Thyroid gland (tissue), 4 donors: ENCODE measurements around the gene CCT4. TPM values are rescaled to one million over a fixed set of nuclear protein-coding genes. Genes with fewer than 3 reads are reported as not detected.
"Not testable (repeated sequence)": the region's sequence is repeated elsewhere in the genome, so short reads cannot be mapped to it uniquely, and the experiment has no call there.

Source experiments
- DNase-seq, 2 donors: peaks; one replicate each; pipeline ENCODE4 v3.0.0-alpha.2; 2019
- H3K27ac ChIP-seq, 3 donors: fragments of 200-600 bp; sonication (generic); 1 replicate in 2 of 3; 2 replicates in 1 of 3; pipeline ENCODE4 v1.5.1; 2016 to 2019; ENCODE audit warnings: mild to moderate bottlenecking in 1 of 3, moderate library complexity in 1 of 3
- H3K27me3 ChIP-seq: fragments of 200-600 bp; sonication (generic); one replicate; pipeline ENCODE4 v1.5.1; 2019
- H3K36me3 ChIP-seq, 2 donors: fragments of 200-600 bp; sonication (generic); one replicate each; pipeline ENCODE4 v1.5.1; 2016 to 2019
- H3K4me1 ChIP-seq, 2 donors: fragments of 200-600 bp; sonication (generic); one replicate each; pipeline ENCODE4 v1.5.1; 2017 to 2019
- H3K4me3 ChIP-seq, 3 donors: fragments of 200-600 bp; sonication (generic); replicated peaks in 1 of 3; 1 replicate in 2 of 3; 2 replicates in 1 of 3; pipeline ENCODE4 v1.5.1; 2016; ENCODE audit warnings: mild to moderate bottlenecking in 1 of 3
- H3K9me3 ChIP-seq: fragments of 200-600 bp; sonication (generic); one replicate; pipeline ENCODE4 v1.5.1; 2017
- POLR2A ChIP-seq, 2 donors: fragments of 450-650 bp; IDR thresholded peaks; one replicate each; pipeline ENCODE4 v1.6.1; 2017; ENCODE audit warnings: antibody characterized with exemption in 2 of 2, mild to moderate bottlenecking in 2 of 2, moderate library complexity in 1 of 2
- WGBS, 2 donors: methylation state at CpG; one replicate each; pipeline ENCODE4 v1.1.5; 2017; 5-methylcytosine and 5-hydroxymethylcytosine counted together
- intact Hi-C: fragments of 100-400 bp; cut with DNase I; formaldehyde crosslinking; loops from one replicate; pipeline ENCODE4 v1.15.1; 2023
- total RNA-seq, 4 donors: library from RNA; depleted of rRNA; stranded (reverse); fragments of >200 nt; gene quantifications; one replicate each; pipeline ENCODE4 v1.2.3, GENCODE V29; 2016
- TF ChIP-seq, protein P1 (sequence below), 6 experiments: fragments of 200-600 bp in 3 of 6; fragments of 450-650 bp in 3 of 6; sonication (generic) in 3 of 6; IDR thresholded peaks; one replicate each; pipeline ENCODE4 v1.5.1; 2016 to 2019; ENCODE audit warnings: antibody characterized with exemption in 6 of 6, mild to moderate bottlenecking in 2 of 6, inconsistent platforms in 1 of 6, moderate library complexity in 1 of 6

Gene CCT4
- total RNA-seq, 4 donors from 2014 or later, result 84.4 to 96.5 (median 88.7) TPM

DNA sequence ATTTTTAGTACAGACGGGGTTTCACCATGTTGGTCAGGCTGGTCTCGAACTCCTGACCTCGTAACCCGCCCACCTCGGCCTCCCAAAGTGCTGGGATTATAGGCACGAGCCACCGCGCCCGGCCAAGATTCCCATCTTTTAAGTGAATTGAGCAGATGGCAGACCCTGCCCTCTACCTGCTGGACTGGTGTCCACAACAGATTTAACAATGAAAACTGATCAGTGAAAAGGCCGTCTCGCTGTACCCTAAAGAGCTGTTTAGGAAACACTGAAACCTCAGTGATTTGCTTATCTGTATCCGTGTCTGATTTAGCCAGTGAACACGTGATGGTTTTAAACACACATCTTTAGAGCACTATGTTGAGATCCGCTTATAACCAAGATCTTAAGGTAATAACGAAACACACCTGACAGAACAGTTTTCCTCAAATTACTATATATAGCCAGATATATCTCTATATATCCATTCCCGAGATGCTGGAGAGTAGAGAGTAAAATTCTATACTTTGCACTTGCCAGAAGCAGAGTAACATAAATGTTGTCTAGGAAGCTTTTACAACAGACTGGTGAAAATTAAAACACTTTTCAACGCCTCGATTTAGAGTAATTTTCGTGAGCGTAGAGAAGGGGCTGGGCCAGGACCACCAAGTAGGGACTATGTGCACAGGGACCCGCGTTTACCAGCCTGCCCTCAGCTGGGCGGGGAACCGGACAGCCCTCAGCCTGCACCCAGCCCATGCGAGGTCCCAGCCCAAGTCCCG is 35.2 kb downstream of the CCT4 start:
- H3K36me3 ChIP-seq, result no peaks in the 10 kb centered on the region
- no peaks in the 10 kb centered on the region for H3K27me3 ChIP-seq
- H3K27ac ChIP-seq, result peak overlapping the region; percentile 62 to 91 (median 83)
- H3K4me3 ChIP-seq, result peak overlapping the region; percentile 35 to 73 (median 48)
- peaks cover 10% of the 10 kb centered on the region in 2 donors for H3K4me1 ChIP-seq
- intact Hi-C loops, result no loop called here
- 23 to 28% methylated on average over 22 to 25 of the region's 26 CpGs for WGBS, 2 donors
- DNase-seq, result peak; percentile 78 to 79
- H3K9me3 ChIP-seq, result no peaks in the 10 kb centered on the region
- TF ChIP-seq, protein P1, sequence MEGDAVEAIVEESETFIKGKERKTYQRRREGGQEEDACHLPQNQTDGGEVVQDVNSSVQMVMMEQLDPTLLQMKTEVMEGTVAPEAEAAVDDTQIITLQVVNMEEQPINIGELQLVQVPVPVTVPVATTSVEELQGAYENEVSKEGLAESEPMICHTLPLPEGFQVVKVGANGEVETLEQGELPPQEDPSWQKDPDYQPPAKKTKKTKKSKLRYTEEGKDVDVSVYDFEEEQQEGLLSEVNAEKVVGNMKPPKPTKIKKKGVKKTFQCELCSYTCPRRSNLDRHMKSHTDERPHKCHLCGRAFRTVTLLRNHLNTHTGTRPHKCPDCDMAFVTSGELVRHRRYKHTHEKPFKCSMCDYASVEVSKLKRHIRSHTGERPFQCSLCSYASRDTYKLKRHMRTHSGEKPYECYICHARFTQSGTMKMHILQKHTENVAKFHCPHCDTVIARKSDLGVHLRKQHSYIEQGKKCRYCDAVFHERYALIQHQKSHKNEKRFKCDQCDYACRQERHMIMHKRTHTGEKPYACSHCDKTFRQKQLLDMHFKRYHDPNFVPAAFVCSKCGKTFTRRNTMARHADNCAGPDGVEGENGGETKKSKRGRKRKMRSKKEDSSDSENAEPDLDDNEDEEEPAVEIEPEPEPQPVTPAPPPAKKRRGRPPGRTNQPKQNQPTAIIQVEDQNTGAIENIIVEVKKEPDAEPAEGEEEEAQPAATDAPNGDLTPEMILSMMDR (IDR thresholded peaks at IDR 0.05), result peak in 2 of 6 experiments; percentile 15 to 18
- TF ChIP-seq POLR2A (IDR thresholded peaks at IDR 0.05), result no peak

DNA sequence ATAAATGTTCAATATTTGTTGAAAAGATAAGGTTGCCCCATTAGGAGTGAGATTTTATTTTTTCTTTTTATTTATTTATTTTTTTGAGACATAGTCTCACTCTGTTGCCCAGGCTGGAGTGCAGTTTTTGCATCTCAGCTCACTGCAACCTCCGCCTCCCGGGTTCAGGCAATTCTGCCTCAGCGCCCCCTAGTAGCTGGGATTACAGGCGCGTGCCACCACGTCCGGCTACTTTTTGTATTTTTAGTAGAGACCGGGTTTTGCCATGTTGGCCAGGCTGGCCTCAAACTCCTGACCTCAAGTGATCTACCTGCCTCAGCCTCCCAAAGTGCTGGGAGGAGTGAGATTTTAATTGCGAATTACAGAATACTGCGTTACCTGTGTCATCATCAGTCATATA is 37.2 kb downstream of the CCT4 start:
- H3K4me3 ChIP-seq, H3K9me3 ChIP-seq, H3K27me3 ChIP-seq, DNase-seq, H3K27ac ChIP-seq, intact Hi-C loops, H3K36me3 ChIP-seq: not testable (repeated sequence)
- peaks cover 10% of the 10 kb centered on the region in 2 donors for H3K4me1 ChIP-seq
- whole genome bisulfite sequencing, 2 donors, result 94 to 96% methylated on average over 10 of the region's 10 CpGs

DNA sequence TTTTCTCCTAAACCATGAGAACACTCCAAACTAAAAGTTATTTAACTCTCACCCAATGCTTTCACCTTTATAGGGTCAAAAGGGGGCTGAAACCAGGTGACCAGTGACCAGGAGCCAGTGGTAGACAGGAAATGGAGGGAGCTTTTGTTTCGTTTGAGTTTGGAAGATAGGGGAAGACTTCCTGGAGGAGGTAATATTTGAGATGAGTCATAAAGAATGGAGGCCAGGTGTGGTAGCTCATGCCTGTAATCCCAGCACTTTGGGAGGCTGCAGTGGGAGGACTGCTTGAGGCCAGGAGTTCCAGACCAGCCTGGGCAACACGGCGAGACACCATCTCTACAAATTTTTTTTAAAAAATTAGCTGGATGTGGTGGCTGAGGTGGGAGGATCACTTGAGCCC is 43.1 kb downstream of the CCT4 start:
- intact Hi-C loops, result no loop called here
- Histone ChIP-seq H3K27ac (no peak overlapping the region), H3K9me3 (no peaks in the 10 kb centered on the region), H3K27me3 (no peaks in the 10 kb centered on the region), H3K4me3 (no peak overlapping the region), H3K36me3 (no peaks in the 10 kb centered on the region), H3K4me1 (no peaks in the 10 kb centered on the region)
- no peak for DNase-seq
- WGBS, 2 donors, result 91 to 92% methylated on average over 3 of the region's 3 CpGs
- no peak for TF ChIP-seq POLR2A (IDR thresholded peaks at IDR 0.05)
- TF ChIP-seq, protein P1 (IDR thresholded peaks at IDR 0.05), result no peak

DNA sequence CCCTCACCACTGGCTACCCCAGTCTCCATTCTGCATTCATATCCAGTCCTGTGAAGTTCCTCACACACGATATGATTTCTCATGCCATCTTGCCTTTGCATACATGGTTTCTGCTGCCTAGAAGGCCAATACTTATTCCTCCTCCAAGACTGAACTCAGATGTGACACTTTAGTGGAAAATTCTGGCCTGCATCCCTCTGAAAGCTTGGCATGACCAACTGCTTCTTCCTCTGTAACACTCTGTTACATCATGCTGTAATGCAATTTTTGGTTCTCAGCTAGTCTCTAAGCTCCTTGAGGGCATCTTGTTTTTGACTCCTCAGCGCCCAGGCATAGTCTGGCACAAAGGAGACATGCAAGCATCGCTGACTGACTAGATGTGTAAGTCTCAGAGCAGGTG is 47.2 kb downstream of the CCT4 start:
- no peaks in the 10 kb centered on the region for H3K4me1 ChIP-seq
- no peaks in the 10 kb centered on the region for H3K9me3 ChIP-seq
- 94 to 95% methylated on average over 3 of the region's 3 CpGs for WGBS, 2 donors
- no peak overlapping the region for H3K4me3 ChIP-seq
- H3K36me3 ChIP-seq, result no peaks in the 10 kb centered on the region
- intact Hi-C loops, result no loop called here
- H3K27ac ChIP-seq, result no peak overlapping the region
- no peaks in the 10 kb centered on the region for H3K27me3 ChIP-seq
- DNase-seq, result no peak
- TF ChIP-seq, protein P1 (IDR thresholded peaks at IDR 0.05), result no peak
- no peak for TF ChIP-seq POLR2A (IDR thresholded peaks at IDR 0.05)

DNA sequence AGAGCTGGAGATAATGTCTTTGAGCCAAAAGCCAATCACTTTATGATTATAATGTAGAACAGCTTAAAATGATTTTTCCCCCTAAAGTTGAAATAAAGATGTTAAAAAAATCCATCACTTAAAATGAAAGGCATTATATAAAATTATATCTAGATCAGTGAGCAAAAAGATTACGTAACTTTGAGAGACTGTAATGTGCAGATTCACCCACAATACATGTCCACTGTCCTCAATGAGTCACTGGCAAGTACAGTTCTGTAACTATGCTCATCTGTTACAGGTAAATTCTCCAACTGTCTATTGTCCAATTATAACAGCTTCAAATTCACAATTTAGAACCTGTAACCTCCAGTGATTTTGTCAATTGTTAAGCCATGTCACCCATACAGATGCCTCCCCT is 53.6 kb downstream of the CCT4 start:
- H3K36me3 ChIP-seq, result no peaks in the 10 kb centered on the region
- no peak for TF ChIP-seq POLR2A (IDR thresholded peaks at IDR 0.05)
- TF ChIP-seq, protein P1 (IDR thresholded peaks at IDR 0.05), result no peak
- no peak overlapping the region for H3K27ac ChIP-seq
- 94 to 95% methylated on average over 1 of the region's 1 CpG for WGBS, 2 donors
- H3K4me1 ChIP-seq, result no peaks in the 10 kb centered on the region
- no peak overlapping the region for H3K4me3 ChIP-seq
- no peak for DNase-seq
- no peaks in the 10 kb centered on the region for H3K27me3 ChIP-seq
- H3K9me3 ChIP-seq, result no peaks in the 10 kb centered on the region
- intact Hi-C loops, result no loop called here
